AG10803 (cell line): ENCODE data around the gene CERS6.

Experiments
- DNase-seq: peaks from one replicate; pipeline ENCODE4 v3.0.0; 2010; ENCODE audit warnings: low read depth
- H3K4me3 ChIP-seq: 2 replicates; pipeline ENCODE4 v1.5.1; 2011; ENCODE audit warnings: mild to moderate bottlenecking, low read length, control low read depth
- TF ChIP-seq, protein P1 (sequence below): conservative IDR thresholded peaks from 2 replicates; pipeline ENCODE4 v1.5.1; 2011; ENCODE audit warnings: mild to moderate bottlenecking, low read length, control low read depth, inconsistent platforms

The CERS6 gene

DNA sequence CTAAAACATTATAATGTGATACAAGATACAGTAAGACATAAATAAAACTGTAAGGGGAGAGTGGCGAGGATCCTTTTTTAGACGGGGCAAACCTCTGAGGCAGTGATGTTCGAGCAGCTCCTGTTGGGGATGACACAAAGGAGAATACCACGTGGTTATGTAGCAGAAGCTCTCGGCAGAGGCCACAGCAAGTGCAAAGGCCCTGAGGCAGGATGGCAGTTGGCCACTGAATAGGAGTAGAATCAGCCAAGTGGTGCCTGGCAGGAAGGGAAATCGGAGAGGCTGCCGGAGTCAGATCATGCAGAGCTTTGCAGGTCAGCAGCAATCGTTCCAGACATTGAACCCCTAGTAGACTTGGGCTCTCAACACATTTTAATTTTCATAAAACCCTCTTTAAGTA is 365.5 kb downstream of the CERS6 start:
- DNase-seq = no peak
- TF ChIP-seq, protein P1, sequence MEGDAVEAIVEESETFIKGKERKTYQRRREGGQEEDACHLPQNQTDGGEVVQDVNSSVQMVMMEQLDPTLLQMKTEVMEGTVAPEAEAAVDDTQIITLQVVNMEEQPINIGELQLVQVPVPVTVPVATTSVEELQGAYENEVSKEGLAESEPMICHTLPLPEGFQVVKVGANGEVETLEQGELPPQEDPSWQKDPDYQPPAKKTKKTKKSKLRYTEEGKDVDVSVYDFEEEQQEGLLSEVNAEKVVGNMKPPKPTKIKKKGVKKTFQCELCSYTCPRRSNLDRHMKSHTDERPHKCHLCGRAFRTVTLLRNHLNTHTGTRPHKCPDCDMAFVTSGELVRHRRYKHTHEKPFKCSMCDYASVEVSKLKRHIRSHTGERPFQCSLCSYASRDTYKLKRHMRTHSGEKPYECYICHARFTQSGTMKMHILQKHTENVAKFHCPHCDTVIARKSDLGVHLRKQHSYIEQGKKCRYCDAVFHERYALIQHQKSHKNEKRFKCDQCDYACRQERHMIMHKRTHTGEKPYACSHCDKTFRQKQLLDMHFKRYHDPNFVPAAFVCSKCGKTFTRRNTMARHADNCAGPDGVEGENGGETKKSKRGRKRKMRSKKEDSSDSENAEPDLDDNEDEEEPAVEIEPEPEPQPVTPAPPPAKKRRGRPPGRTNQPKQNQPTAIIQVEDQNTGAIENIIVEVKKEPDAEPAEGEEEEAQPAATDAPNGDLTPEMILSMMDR = no peak
- H3K4me3 ChIP-seq = no peak overlapping the region

DNA sequence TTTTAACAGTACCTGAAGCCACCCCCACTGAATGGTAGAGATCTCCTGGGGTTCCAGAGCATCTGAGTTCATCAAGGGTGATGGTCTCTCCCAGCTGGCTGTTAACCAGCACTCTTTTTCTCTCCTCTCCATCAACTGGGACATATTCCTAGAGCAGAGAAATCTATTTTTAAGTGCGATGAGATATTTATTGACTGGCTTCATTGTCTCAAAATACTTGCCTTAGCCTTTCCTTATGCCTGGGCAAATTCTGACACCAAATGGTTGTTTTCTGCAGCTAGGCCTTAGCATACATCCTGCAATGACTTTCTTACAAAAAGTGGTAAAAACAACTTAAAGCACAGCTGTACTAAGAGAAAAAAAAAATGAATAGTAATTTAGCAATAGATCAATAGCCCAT is 365.9 kb downstream of the CERS6 start:
- no peak for DNase-seq
- H3K4me3 ChIP-seq = no peak overlapping the region
- TF ChIP-seq, protein P1 = no peak
